ENCODE measurements around the gene KIAA0232. TPM values are rescaled to one million over a fixed set of nuclear protein-coding genes. Genes with fewer than 3 reads are reported as not detected.

Gene KIAA0232
- total and polyA plus RNA-seq, 10 donors = 3.2 to 50.6 (median 34.5) TPM

DNA sequence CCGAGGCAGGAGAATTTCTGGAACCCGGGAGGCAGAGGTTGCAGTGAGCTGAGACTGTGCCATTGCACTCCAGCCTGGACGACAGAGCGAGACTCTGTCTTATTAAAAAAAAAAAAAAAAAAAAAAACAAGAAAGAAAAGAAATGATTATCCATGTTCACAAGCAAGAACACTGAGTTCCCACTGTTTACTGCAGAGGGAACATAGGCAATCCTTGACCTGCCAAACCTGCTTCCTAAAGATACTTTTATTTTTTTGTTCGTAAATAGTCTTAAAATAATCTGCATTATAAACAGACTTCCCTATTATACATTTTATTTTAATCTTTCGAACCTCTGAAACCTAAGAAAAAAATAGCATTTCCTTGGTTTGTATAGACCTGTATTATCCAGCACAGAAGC is 76.5 kb downstream of the KIAA0232 start:
- H3K36me3 ChIP-seq = peaks cover 5 to 74% (median 51%) of the 10 kb centered on the region in 6 donors
- TF ChIP-seq, protein P1, sequence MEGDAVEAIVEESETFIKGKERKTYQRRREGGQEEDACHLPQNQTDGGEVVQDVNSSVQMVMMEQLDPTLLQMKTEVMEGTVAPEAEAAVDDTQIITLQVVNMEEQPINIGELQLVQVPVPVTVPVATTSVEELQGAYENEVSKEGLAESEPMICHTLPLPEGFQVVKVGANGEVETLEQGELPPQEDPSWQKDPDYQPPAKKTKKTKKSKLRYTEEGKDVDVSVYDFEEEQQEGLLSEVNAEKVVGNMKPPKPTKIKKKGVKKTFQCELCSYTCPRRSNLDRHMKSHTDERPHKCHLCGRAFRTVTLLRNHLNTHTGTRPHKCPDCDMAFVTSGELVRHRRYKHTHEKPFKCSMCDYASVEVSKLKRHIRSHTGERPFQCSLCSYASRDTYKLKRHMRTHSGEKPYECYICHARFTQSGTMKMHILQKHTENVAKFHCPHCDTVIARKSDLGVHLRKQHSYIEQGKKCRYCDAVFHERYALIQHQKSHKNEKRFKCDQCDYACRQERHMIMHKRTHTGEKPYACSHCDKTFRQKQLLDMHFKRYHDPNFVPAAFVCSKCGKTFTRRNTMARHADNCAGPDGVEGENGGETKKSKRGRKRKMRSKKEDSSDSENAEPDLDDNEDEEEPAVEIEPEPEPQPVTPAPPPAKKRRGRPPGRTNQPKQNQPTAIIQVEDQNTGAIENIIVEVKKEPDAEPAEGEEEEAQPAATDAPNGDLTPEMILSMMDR (IDR thresholded peaks at IDR 0.05 in 8 of 11, conservative IDR thresholded peaks at IDR 0.05 in 3 of 11) = no peak
- no peak for TF ChIP-seq POLR2A (IDR thresholded peaks at IDR 0.05)
- no peak for TF ChIP-seq POLR2AphosphoS5 (IDR thresholded peaks at IDR 0.05)

DNA sequence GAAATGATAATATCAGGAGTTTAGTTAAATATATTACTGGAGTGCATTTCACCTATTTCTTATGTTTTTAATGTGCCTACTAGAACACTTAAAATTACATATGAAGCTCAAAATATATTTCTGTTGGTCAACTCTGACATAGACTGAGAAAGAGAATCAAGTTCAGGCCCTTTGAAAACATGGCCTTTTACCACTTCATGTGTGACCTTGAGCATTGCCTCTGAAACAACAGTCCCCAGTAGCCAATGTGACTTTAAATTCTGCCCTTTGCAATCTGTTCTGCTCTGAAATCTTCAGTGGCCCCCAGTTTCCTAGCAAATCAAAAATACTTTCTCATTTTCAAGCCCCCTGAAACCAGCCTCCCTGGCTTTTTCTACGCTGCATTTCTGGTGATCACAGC is 77.0 kb downstream of the KIAA0232 start:
- no peaks in the 10 kb centered on the region for H3K27me3 ChIP-seq (replicated peaks in 1 of 7)
- 94 to 100% (median 100%) methylated on average over 1 of the region's 1 CpG for WGBS, 5 donors
- TF ChIP-seq POLR2A (IDR thresholded peaks at IDR 0.05) = no peak
- no peak for TF ChIP-seq POLR2AphosphoS5 (IDR thresholded peaks at IDR 0.05)
- TF ChIP-seq, protein P1 (IDR thresholded peaks at IDR 0.05 in 8 of 11, conservative IDR thresholded peaks at IDR 0.05 in 3 of 11) = no peak
- intact Hi-C loops (cut with DNase I; ENCODE audit: low total_unique reads) = loop anchor here (10.0 kb wide), 1 partner anchor 55 kb away; no protein-coding TSS in a partner anchor
- H3K36me3 ChIP-seq = peaks cover 5 to 79% (median 54%) of the 10 kb centered on the region in 6 donors
- peaks cover 0 to 28% (median 12%) of the 10 kb centered on the region in 6 donors for H3K4me1 ChIP-seq
- no peak for DNase-seq
- no peaks in the 10 kb centered on the region for H3K9me3 ChIP-seq
- H3K4me3 ChIP-seq = no peak overlapping the region
- H3K27ac ChIP-seq = peak overlapping the region in 3 of 8 donors; percentile 7 to 52 (median 41)

More for the DNA sequence above, 76.5 kb downstream of the KIAA0232 start:
- Histone ChIP-seq H3K27ac (peak overlapping the region in 4 of 8 donors; percentile 7 to 52 (median 36)), H3K27me3 (replicated peaks in 1 of 7) (no peaks in the 10 kb centered on the region), H3K4me1 (peaks cover 0 to 33% (median 18%) of the 10 kb centered on the region in 6 donors), H3K4me3 (no peak overlapping the region), H3K9me3 (no peaks in the 10 kb centered on the region)
- WGBS, 5 donors = 77 to 94% (median 84%) methylated on average over 6 of the region's 6 CpGs
- DNase-seq = no peak
- intact Hi-C loops (cut with DNase I; ENCODE audit: low total_unique reads) = loop anchor here (10.0 kb wide), 1 partner anchor 54 kb away; no protein-coding TSS in a partner anchor

DNA sequence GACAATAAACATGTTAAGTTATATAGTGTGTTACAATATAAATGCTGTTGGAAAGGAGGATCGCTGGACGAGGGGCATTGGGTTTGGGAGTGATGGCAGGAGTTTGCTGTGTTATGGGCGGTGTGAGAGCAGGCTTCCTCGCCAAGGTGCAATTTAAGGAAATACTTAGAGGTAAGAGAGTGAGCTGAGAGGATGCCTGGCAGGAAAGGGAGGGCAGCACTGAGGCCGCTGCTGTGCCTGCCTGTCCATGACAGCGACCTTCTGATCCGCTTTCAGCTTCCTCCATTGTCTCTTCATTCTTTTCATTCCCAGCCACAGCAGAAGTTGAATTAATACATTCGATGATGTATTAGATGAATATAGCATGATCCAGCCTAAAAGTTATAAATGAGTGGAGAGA is 85.9 kb downstream of the KIAA0232 start:
- H3K27ac ChIP-seq = no peak overlapping the region
- no peak for DNase-seq
- 75 to 82% (median 79%) methylated on average over 8 of the region's 8 CpGs for WGBS, 5 donors
- TF ChIP-seq POLR2AphosphoS5 (IDR thresholded peaks at IDR 0.05) = no peak
- TF ChIP-seq, protein P1 (IDR thresholded peaks at IDR 0.05 in 8 of 11, conservative IDR thresholded peaks at IDR 0.05 in 3 of 11) = no peak
- TF ChIP-seq POLR2A (IDR thresholded peaks at IDR 0.05) = no peak
- peaks cover 0 to 26% (median 13%) of the 10 kb centered on the region in 6 donors for H3K4me1 ChIP-seq
- intact Hi-C loops (cut with DNase I; ENCODE audit: low total_unique reads) = no loop called here
- H3K9me3 ChIP-seq = no peaks in the 10 kb centered on the region
- no peak overlapping the region for H3K4me3 ChIP-seq
- H3K27me3 ChIP-seq (replicated peaks in 1 of 7) = no peaks in the 10 kb centered on the region
- peaks cover 0 to 92% (median 41%) of the 10 kb centered on the region in 6 donors for H3K36me3 ChIP-seq

DNA sequence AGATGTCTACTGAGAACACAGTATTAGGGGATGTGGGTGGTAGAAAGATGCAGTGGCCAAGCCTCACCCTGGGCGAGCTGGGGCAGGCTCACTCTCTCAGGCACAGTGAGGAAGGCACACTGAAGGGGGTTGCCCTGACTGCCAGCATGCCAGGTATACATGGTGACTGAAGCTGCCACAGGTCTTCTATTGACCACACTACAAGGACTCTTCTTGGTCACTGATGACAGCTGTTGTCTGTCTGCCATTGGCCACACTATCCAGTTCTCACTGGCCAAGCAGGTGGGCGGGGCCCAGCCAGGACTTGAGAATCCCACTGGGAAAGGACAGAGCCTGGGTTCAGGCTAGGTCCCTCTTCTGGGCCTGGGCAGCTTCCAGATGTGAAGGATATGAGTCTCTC is 87.4 kb downstream of the KIAA0232 start:
- H3K36me3 ChIP-seq = peaks cover 0 to 92% (median 36%) of the 10 kb centered on the region in 6 donors
- no peaks in the 10 kb centered on the region for H3K9me3 ChIP-seq
- H3K4me1 ChIP-seq = peaks cover 3 to 42% (median 21%) of the 10 kb centered on the region in 6 donors
- no peak overlapping the region for H3K4me3 ChIP-seq
- no peaks in the 10 kb centered on the region for H3K27me3 ChIP-seq (replicated peaks in 1 of 7)
- DNase-seq = no peak
- H3K27ac ChIP-seq = peak overlapping the region in 3 of 8 donors; percentile 16 to 44 (median 43)
- intact Hi-C loops (cut with DNase I; ENCODE audit: low total_unique reads) = loop anchor here (5.0 to 10.0 kb wide), 3 partner anchors 85 to 205 kb away; partner anchors contain the start of gene KIAA0232
- TF ChIP-seq POLR2A (IDR thresholded peaks at IDR 0.05) (no peak), POLR2AphosphoS5 (IDR thresholded peaks at IDR 0.05) (no peak)
- TF ChIP-seq, protein P1 (IDR thresholded peaks at IDR 0.05 in 8 of 11, conservative IDR thresholded peaks at IDR 0.05 in 3 of 11) = no peak
- 91 to 100% (median 94%) methylated on average over 2 of the region's 2 CpGs for WGBS, 5 donors
